K562 (cell line): ENCODE measurements around the gene ALK. TPM values are rescaled to one million over a fixed set of nuclear protein-coding genes. Genes with fewer than 3 reads are reported as not detected.

Source experiments
- ATAC-seq: fragments of 200-7000 bp; cut with Tn5 transposase; 3 replicates; pipeline ENCODE4 v1.9.1; 2020; ENCODE audit warnings: moderate library complexity
- BruUV-seq: library from RNA; stranded (reverse); fragments of 400-500 nt; replicated peaks from 2 replicates; lab custom pipeline; 2021; lab: Mats Ljungman, UMichigan
- CTCF ChIA-PET: fragments of 300-600 bp; formaldehyde crosslinking; extraction: SDS; loops from one replicate; lab custom pipeline; 2021; ENCODE audit warnings: low intra/inter-chr PET ratio; lab: Yijun Ruan, JAX
- POLR2A ChIA-PET: fragments of 300-600, 350-650 bp; sonication (Branson Sonifier 250); formaldehyde crosslinking; extraction: SDS; loops from one replicate; lab custom pipeline; 2021; ENCODE audit warnings: antibody characterized with exemption, inconsistent platforms; lab: Yijun Ruan, JAX
- DNase-seq, 4 experiments: peaks; one replicate each; pipeline versions ENCODE4 v3.0.0 to v3.0.0-alpha.2; 2011 to 2018; ENCODE audit warnings: low spot score in 3 of 4, mixed read lengths in 3 of 4; ENCODE audit errors: extremely low read depth in 1 of 4
- FAIRE-seq: peaks from 2 replicates; lab custom pipeline; 2011; peaks lifted over from hg19 to GRCh38; lab: Jason Lieb, UNC
- H2AFZ ChIP-seq: 2 replicates; pipeline ENCODE4 v1.6.0; 2011; ENCODE audit warnings: low read depth, low read length, control low read depth, inconsistent platforms
- H3K27ac ChIP-seq: fragments of 200-600 bp; 3 replicates; pipeline ENCODE4 v1.8.0; 2011; ENCODE audit warnings: low read depth, mild to moderate bottlenecking, control low read depth, inconsistent platforms, low read length, moderate library complexity, mixed read lengths; ENCODE audit errors: extremely low read depth
- H3K27me3 ChIP-seq, 2 experiments: fragments of 300-600 bp in 1 of 2; 2 replicates in 1 of 2; 3 replicates in 1 of 2; pipeline versions ENCODE4 v1.6.0 to v1.8.0; 2011; ENCODE audit warnings: inconsistent platforms in 2 of 2, low read length in 2 of 2, mild to moderate bottlenecking in 1 of 2, mixed read lengths in 1 of 2, moderate library complexity in 1 of 2; ENCODE audit not compliant: control insufficient read depth in 2 of 2, insufficient read depth in 2 of 2
- H3K36me3 ChIP-seq: fragments of 300-600 bp; 3 replicates; pipeline ENCODE4 v1.8.0; 2011; ENCODE audit warnings: mild to moderate bottlenecking, low read length, inconsistent platforms; ENCODE audit not compliant: control insufficient read depth, insufficient read depth
- H3K4me1 ChIP-seq, 2 experiments: fragments of 200-600 bp in 1 of 2; replicated peaks in 1 of 2; 2 replicates in 1 of 2; 3 replicates in 1 of 2; pipeline versions ENCODE4 v1.5.1 to v1.8.0; 2011; ENCODE audit warnings: inconsistent platforms in 2 of 2, low read length in 2 of 2, mild to moderate bottlenecking in 1 of 2, mixed read lengths in 1 of 2, moderate library complexity in 1 of 2; ENCODE audit not compliant: control insufficient read depth in 2 of 2, insufficient read depth in 2 of 2
- H3K4me2 ChIP-seq: 2 replicates; pipeline ENCODE4 v1.6.1; 2011; ENCODE audit warnings: low read length, control low read depth, inconsistent platforms, mixed read lengths; ENCODE audit not compliant: insufficient read depth
- H3K4me3 ChIP-seq: fragments of 200-600 bp; sonication (generic), shearing (Covaris generic); 2 replicates; pipeline ENCODE4 v1.5.1; 2016; ENCODE audit warnings: control low read depth, inconsistent platforms
- H3K79me2 ChIP-seq: fragments of 200-600 bp; 3 replicates; pipeline ENCODE4 v1.8.0; 2011; ENCODE audit warnings: low read length, inconsistent platforms; ENCODE audit not compliant: control insufficient read depth, insufficient read depth
- H3K9ac ChIP-seq, 2 experiments: 2 replicates each; pipeline versions ENCODE4 v1.6.0 to v1.6.1; 2011; ENCODE audit warnings: low read depth in 2 of 2, low read length in 2 of 2, control low read depth in 1 of 2, inconsistent platforms in 1 of 2, mild to moderate bottlenecking in 1 of 2, mixed read lengths in 1 of 2; ENCODE audit not compliant: insufficient read depth in 1 of 2
- H3K9me1 ChIP-seq: one replicate; pipeline ENCODE4 v1.6.0; 2011; ENCODE audit warnings: inconsistent platforms, mild to moderate bottlenecking, low read length, moderate library complexity; ENCODE audit not compliant: control insufficient read depth, insufficient read depth
- H3K9me3 ChIP-seq: replicated peaks from 2 replicates; pipeline ENCODE4 v1.5.1; 2011; ENCODE audit warnings: low read depth, low read length, inconsistent platforms; ENCODE audit not compliant: control insufficient read depth, insufficient read depth
- H4K20me1 ChIP-seq: replicated peaks from 2 replicates; pipeline ENCODE4 v1.6.1; 2011; ENCODE audit warnings: low read length, inconsistent platforms, mixed read lengths; ENCODE audit not compliant: control insufficient read depth, insufficient read depth
- ATF1 ChIP-seq, 2 experiments: fragments of 450-650 bp in 1 of 2; IDR thresholded peaks; 2 replicates each; pipeline ENCODE4 v1.6.1; 2016; ENCODE audit warnings: missing compliant biosample characterization in 1 of 2, missing genetic modification characterization in 1 of 2
- CLOCK ChIP-seq: fragments of 250-450 bp; sonication (Bioruptor Pico); IDR thresholded peaks from 2 replicates; pipeline ENCODE4 v1.4.0; 2020; ENCODE audit warnings: mild to moderate bottlenecking, moderate library complexity, borderline replicate concordance
- ELF2 ChIP-seq: fragments of 250-450 bp; sonication (Bioruptor Pico); IDR thresholded peaks from 2 replicates; pipeline ENCODE4 v1.5.0; 2021; ENCODE audit warnings: mild to moderate bottlenecking
- GABPB2 ChIP-seq: fragments of 250-450 bp; sonication (Bioruptor Pico); conservative IDR thresholded peaks from 2 replicates; pipeline ENCODE4 v1.5.1; 2021; ENCODE audit warnings: mild to moderate bottlenecking
- PKNOX1 ChIP-seq: fragments of 450-650 bp; IDR thresholded peaks from 2 replicates; pipeline ENCODE4 v1.6.1; 2016
- SRSF9 ChIP-seq: fragments of 200-400 bp; formaldehyde crosslinking; IDR thresholded peaks from 2 replicates; pipeline ENCODE4 v1.6.1; 2017; ENCODE audit warnings: low read depth, low read length, borderline replicate concordance
- WGBS: fragments of 100-300 bp; shearing (Covaris generic); methylation state at CpG from one replicate; pipeline ENCODE4 v1.1.6; 2016; ENCODE audit warnings: low coverage, mixed read lengths; ENCODE audit not compliant: insufficient coverage; ENCODE audit errors: missing lambda C conversion rate; 5-methylcytosine and 5-hydroxymethylcytosine counted together
- in situ Hi-C: fragments of 300-500 bp; cut with MboI; formaldehyde crosslinking; loops from 4 replicates; pipeline ENCODE4 v1.15.0; 2018; ENCODE audit warnings: inconsistent platforms, mixed read lengths
- intact Hi-C: fragments of 100-400 bp; cut with micrococcal nuclease; formaldehyde crosslinking; loops from 2 replicates; pipeline ENCODE4 v1.14.2; 2022
- polyA plus RNA-seq, 8 experiments: library from polyadenylated mRNA; depleted of rRNA in 4 of 8; stranded (reverse) in 5 of 8; unstranded in 3 of 8; fragments of >200 nt; fragmentation: Nextera tagmentation in 2 of 8; fragmentation: Illumina TruSeq in 1 of 8; extraction: Ambion mirVana in 2 of 8; extraction: Trizol in 1 of 8; gene quantifications; 2 replicates each; pipeline versions ENCODE4 v1.2.1 to v1.2.3, GENCODE V29; 2011 to 2014; ENCODE audit warnings: inconsistent platforms in 1 of 8, missing spikeins in 1 of 8
- total RNA-seq, 7 experiments: library from RNA; depleted of rRNA in 6 of 7; stranded (reverse); fragments of >200 nt in 6 of 7; fragmentation: Illumina TruSeq in 2 of 7; extraction: Trizol in 2 of 7; gene quantifications; 2 replicates each; pipeline versions ENCODE4 v1.2.1 to v1.2.3, GENCODE V29; 2011 to 2021; ENCODE audit warnings: low replicate concordance in 1 of 7

The ALK gene
- total and polyA plus RNA-seq, 9 of the 15 experiments (the other 6 are each of a cell fraction or from before 2014, with no cell fraction given) = not detected

GRCh38 chr2:29834624-29835023, 86.8 kb downstream of the ALK start (continued):
- TF ChIP-seq SRSF9 = no peak

- DNase-seq (no peak), FAIRE-seq (no peak), ATAC-seq (no peak)
- POLR2A ChIA-PET = interaction anchor here (0.8 kb wide), 1 partner anchor 14 kb away, joined by 3 read pairs; no protein-coding TSS in a partner anchor
- Histone ChIP-seq H3K9me1 (no peaks in the 10 kb centered on the region), H4K20me1 (no peaks in the 10 kb centered on the region), H3K4me2 (no peak overlapping the region), H3K9me3 (no peaks in the 10 kb centered on the region), H3K4me1 (no peaks in the 10 kb centered on the region), H3K4me3 (no peak overlapping the region), H3K27ac (no peak overlapping the region), H3K36me3 (no peaks in the 10 kb centered on the region), H3K9ac (no peak overlapping the region), H3K79me2 (no peaks in the 10 kb centered on the region), H2AFZ (no peak overlapping the region), H3K27me3 (no peaks in the 10 kb centered on the region)
- CTCF ChIA-PET = no interaction called here
- no peak for TF ChIP-seq ATF1 (CRISPR knock-in tag; IDR thresholded peaks at IDR 0.05)
- no peak for TF ChIP-seq ATF1 (tag; IDR thresholded peaks at IDR 0.05)
- intact Hi-C loops = no loop called here
- in situ Hi-C loops = no loop called here
- 0% methylated on average over 1 of the region's 1 CpG for WGBS
- no TSS peak for BruUV-seq
Measured at GRCh38 chr2:29834036-29834540, 87.3 kb downstream of the ALK start.

GRCh38 chr2:29831560-29831959, 89.8 kb downstream of the ALK start:
- no peak for DNase-seq
- intact Hi-C loops (no loop called here), in situ Hi-C loops (no loop called here)
- H3K9me3 ChIP-seq = no peaks in the 10 kb centered on the region
- ChIA-PET POLR2A (no interaction called here), CTCF (no interaction called here)
- FAIRE-seq = no peak
- no peaks in the 10 kb centered on the region for H3K9me1 ChIP-seq
- TF ChIP-seq PKNOX1 = no peak
- no peak for TF ChIP-seq GABPB2 (CRISPR knock-in tag)
- TF ChIP-seq CLOCK = no peak
- TF ChIP-seq ELF2 = no peak
- H3K27ac ChIP-seq = no peak overlapping the region
- BruUV-seq = no TSS peak
- no peak overlapping the region for H3K9ac ChIP-seq
- no peaks in the 10 kb centered on the region for H3K79me2 ChIP-seq
- no peak overlapping the region for H3K4me2 ChIP-seq
- WGBS = 0% methylated on average over 2 of the region's 2 CpGs
- H4K20me1 ChIP-seq = no peaks in the 10 kb centered on the region
- no peaks in the 10 kb centered on the region for H3K36me3 ChIP-seq
- no peaks in the 10 kb centered on the region for H3K27me3 ChIP-seq
- no peak overlapping the region for H2AFZ ChIP-seq
- no peak overlapping the region for H3K4me3 ChIP-seq
- no peaks in the 10 kb centered on the region for H3K4me1 ChIP-seq
- ATAC-seq = no peak
